ENCODE measurements around the gene SLC6A8.
"Not testable (repeated sequence)": the region's sequence is repeated elsewhere in the genome, so short reads cannot be mapped to it uniquely, and the experiment has no call there.

Gene SLC6A8

DNA sequence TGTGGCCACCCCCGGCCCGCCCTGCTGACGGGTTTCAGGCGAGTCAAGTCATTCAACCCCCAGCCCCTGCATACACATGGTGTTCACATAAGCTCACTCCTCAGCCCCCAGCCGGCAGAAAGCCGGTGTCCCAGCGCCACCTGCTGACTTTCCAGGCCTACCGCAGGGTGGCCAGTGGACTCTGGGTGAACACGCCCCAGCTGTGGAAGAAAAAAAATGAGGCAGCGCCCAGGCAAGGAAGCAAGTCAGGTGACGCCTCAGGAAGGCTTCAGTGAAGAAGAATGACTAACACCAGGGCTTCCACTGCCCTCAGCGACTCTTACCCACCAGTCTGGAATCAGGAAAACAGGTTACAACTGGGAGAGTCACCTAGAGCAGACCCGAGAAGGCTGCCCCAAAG lies 20.7 kb downstream of the SLC6A8 start:
- peak; percentile 24 for DNase-seq (ENCODE audit: low read depth)

DNA sequence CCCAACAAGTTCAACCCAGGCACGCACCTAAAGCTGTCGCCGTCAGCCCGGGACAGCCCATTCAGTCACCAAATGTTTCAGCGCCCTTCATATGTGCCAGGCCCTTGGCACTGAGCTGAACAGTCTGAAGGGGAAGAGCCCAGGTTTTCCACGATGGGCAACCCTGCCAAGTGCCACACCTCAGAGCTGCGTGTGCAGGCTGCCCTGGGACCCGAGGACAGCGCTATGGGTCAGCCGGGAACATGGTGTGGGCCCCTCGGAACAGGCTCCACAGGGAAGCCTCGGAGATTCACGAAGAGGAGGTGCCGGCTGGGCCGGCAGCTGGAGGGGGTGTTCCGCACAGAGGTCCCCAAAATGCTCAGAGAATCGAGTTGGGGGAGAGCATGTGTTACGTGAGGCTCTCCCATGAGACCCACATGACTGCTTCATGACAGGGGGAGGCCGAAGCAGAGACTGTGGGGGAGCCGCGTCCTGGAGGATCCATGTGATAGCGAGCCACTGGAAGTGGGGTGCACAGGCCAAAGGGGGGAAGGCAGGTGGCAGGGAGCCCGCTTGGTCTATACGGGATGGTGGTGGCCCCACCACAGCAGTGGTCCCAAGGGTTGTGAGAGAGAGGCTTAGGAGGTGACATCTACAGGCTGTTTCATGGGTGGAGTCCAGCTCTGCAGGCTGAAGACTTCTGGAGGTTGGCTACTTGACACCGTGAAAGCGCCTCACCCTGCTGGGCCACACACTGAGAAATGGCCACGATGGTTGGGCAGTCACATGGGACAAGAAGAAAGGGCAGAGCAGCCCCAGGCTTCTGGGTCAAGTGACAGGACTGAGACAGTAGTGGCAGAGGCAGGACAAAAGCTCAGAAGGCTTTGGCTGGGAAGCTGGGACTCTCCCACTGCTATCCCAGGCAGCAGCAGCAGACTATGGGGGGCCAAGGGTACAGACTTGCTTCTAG lies 22.3 kb downstream of the SLC6A8 start:
- no peak for DNase-seq (ENCODE audit: low read depth)

DNA sequence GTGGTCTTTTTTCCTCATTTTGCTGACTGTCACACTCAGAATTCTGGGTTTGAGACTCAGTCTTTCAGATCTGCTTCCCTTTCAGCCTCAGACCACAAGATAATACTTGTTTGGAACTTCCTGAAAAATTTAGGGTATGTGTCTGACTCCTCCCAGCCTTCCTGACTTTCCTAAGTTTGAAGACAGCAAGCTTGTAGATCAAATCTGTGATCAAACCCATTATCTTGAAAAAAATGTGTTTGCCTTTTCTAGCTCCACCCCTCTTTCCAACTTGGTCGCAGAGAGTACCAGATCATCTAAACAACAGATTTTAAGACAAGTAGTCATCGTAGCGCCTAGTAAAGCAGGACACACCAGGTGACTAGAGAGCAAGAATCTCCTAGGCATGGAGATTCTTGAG lies 26.5 kb downstream of the SLC6A8 start:
- no peak for DNase-seq (ENCODE audit: low read depth)

DNA sequence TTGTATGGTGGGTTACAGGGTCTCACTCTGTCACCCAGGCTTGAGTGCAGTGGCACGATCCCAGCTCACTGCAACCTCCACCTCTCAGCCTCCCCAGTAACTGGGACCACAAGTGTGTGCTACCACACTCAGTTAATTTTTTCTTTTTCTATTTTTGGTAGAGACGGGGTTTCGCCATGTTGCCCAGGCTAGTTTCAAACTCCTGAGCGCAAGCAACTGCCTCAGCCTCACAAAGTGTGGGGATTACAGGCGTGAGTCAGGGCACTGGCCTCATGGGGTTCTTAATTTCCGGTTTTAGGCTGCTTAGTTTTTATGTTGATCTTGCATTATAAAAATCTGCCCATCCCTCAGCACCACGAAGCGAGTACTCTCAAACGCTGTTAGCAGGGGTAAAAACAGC lies 29.7 kb downstream of the SLC6A8 start:
- no peak for DNase-seq (ENCODE audit: low read depth)

DNA sequence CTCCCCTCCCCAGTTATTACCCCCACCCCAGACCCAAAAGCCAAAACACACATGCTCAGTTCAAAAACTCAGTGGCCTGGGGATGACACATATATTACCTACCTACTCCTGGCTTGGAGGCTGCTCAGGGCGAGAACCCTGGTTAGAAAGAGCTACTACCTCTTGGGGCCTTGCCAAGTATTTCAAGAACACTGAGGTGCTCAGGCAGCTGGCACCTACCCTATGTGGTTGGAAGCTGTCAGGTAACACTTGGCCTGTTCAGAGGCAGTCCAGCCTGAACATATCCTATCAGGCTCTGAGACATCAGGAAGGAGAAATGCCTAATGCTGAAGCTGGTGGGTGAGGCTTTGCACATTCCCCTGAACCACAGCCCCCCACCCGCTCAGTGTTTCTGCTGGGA lies 31.5 kb downstream of the SLC6A8 start:
- no peak for DNase-seq (ENCODE audit: low read depth)

DNA sequence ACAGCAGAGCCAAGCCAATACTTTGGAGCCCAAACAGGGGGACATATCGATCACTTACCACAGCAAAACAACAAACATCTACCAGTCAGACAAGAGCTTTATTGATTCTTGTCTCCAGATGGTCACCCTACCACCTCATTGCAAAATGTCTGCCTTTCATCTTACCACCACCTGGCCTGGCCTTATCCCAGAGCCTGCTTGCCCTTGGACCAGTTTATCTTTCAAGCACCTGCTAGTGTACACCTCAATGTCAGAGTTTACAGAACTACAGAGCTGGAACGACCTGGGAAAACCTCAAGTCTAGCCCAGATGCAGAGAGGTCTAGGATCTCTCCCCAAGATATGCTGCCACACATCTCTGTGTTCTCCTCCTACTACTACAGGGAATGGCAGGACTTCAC lies 32.0 kb downstream of the SLC6A8 start:
- no peak for DNase-seq (ENCODE audit: low read depth)

DNA sequence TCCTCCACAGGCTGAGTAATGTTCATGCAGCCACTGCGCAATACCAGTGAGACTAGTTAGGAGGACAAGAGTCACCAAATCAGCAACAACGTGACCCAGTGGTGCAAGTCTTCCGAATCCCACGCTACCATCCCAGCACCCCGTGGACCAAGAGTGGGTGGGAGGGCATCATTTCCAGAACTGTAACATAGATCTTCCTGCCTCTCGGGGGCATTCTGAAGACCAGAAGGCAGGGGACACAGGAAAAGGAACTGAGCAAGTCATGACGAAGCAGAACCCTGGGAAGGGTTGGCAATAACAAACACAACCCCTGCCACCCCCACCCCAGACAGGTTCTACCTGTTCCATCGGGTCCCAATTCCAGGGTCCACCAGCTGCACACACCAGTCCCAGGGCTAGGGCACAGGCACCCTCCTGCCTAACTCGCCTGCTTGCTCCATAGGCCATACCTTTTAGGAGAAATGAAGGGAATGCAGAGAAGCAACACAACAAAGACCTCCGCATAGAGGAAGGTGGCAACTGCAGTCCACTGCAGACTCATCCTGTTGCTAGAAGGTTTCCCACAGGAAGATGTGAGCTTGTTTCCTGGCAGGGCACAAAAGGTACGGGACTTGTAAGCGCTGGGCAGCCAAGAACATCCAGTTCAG lies 35.1 kb downstream of the SLC6A8 start:
- no peak for DNase-seq (ENCODE audit: low read depth)

DNA sequence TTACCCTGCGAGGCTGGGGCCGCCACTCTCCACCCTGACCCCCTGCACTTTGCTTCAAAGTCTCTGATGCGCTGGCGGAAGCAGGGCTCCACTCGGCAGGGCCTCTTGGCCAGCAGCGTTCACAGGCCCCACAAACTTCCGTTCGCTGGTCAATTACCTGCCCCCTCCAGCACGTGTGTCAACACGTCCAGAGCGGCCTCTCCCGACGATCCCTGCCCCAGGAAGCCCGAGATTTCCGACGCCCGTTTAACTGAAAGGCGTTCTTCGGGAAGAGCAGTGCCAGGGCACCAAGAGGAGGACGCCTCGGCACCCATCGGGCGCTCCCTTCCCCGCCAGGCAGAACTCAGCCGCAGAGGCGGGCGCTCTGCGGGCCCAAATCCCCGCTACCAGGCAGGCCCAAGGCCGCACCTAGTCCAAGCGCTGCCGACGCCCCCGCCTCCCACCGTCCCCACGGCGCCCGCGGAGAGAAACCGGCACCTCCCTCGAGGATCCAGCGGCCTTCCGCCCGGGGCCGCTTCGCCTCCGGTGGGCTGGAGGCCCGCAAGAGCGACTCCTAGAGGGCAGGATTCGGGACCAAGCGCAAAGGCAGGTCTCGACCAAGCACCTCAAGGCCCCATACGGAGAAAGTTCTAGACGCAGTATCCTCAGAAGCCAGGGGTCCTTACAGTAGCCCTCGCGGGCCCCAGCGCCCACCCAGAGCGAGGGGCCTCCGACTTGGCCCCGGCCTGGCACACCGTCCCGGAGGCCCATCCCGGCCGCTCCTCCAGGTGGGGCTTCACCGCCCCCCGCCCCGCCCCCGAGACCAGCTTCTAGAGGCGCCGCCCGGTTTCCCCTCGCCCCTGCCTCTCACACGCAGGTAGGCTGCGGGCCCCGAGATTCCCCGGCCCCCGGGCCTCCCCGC lies 35.9 kb downstream of the SLC6A8 start:
- peak; percentile 42 for DNase-seq (ENCODE audit: low read depth)

DNA sequence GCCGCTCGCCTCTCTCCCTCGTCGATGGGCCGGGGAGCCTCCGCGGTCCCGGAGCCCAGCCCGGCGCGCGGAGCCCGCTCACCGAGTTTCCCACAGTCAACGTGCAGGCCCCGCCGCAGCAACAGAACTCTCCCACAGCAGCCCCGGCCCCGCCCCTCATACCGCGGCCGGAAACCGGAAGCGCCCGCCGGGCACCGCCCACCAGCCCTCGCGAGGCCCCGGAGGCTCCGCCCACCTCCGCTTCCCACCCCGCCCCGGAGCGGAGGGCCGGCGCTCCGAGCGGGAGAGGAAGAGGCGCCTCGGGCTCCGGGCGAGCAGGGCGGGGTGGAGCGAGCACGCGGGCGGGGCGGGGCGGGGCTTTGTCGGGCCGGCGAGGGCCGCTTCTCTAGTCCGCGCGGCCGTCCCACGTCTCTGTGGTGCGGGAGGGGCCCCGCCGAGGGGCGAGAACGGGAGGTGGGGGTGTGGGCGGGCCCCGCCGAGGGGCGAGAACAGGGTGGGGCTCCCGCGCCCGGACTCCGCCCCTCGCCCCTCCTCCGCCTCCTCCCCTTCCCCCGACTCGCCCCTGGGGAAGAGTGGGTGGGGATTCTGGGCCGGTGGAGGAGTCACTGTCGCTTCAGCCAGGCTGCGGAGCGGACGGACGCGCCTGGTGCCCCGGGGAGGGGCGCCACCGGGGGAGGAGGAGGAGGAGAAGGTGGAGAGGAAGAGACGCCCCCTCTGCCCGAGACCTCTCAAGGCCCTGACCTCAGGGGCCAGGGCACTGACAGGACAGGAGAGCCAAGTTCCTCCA lies 36.7 kb downstream of the SLC6A8 start, which contains the start of the genes ABCD1 and BCAP31:
ABCD1 (plus strand) TSS at position 605 of the 787 bp plus-strand sequence. CDS start 411 bp downstream, outside the sequence.
BCAP31 (minus strand) TSS at position 136 of the 787 bp plus-strand sequence. CDS start 1,143 bp downstream, outside the sequence.
- DNase-seq (ENCODE audit: low read depth) = peak; percentile 84

DNA sequence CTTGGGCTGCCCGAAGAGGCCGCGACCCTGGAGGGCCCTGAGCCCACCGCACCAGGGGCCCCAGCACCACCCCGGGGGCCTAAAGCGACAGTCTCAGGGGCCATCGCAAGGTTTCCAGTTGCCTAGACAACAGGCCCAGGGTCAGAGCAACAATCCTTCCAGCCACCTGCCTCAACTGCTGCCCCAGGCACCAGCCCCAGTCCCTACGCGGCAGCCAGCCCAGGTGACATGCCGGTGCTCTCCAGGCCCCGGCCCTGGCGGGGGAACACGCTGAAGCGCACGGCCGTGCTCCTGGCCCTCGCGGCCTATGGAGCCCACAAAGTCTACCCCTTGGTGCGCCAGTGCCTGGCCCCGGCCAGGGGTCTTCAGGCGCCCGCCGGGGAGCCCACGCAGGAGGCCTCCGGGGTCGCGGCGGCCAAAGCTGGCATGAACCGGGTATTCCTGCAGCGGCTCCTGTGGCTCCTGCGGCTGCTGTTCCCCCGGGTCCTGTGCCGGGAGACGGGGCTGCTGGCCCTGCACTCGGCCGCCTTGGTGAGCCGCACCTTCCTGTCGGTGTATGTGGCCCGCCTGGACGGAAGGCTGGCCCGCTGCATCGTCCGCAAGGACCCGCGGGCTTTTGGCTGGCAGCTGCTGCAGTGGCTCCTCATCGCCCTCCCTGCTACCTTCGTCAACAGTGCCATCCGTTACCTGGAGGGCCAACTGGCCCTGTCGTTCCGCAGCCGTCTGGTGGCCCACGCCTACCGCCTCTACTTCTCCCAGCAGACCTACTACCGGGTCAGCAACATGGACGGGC lies 37.5 kb downstream of the SLC6A8 start:
- DNase-seq (ENCODE audit: low read depth) = no peak

DNA sequence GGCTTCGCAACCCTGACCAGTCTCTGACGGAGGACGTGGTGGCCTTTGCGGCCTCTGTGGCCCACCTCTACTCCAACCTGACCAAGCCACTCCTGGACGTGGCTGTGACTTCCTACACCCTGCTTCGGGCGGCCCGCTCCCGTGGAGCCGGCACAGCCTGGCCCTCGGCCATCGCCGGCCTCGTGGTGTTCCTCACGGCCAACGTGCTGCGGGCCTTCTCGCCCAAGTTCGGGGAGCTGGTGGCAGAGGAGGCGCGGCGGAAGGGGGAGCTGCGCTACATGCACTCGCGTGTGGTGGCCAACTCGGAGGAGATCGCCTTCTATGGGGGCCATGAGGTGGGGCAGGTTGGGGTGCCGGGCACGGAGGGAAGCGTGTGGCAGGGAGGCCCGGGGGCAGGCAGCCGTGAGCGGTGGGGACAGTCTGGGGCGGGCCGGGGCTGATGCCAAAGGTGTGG lies 38.1 kb downstream of the SLC6A8 start:
- DNase-seq (ENCODE audit: low read depth) = no peak

DNA sequence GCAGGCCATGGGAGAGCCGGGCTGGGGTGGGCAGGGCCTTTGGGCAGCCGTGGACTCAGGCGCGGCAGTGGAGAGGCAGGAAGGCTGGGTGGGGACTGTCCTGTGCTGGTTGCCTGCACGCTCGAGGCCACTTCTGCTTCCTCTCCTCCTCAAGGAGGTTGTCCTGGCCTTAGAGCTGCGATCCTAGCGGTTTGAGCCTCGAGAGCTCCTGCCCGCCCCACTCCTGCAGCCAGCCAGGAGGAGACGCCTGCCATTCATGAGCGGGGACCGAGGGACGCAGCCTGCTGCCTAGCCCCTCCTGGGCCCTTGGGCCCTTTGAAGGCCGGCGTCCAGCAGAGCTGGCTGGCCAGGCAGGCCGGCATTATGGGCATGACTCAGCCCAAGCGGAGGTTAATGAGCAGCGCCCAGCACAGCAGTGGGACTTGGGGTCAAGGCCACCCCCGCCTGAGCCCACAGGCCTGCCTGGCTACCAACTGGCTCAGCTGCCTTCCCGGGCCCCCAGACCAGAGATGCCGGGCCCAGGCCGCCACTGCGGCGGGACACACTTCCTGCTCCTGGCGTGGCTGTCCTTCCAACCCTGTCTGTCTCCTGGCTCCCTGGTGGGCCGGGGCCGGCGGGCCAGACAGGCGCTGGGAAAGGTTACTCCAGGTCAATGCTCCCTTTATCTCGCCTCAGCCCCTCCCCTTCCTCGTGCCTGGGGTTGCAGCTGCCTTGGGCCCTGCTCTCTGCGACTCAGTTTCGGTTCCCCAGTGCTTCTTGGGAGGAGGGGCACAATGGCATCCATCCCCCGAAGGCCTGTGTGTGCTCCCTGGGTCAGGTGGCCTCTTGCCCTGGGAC lies 38.8 kb downstream of the SLC6A8 start:
- DNase-seq (ENCODE audit: low read depth) = no peak

DNA sequence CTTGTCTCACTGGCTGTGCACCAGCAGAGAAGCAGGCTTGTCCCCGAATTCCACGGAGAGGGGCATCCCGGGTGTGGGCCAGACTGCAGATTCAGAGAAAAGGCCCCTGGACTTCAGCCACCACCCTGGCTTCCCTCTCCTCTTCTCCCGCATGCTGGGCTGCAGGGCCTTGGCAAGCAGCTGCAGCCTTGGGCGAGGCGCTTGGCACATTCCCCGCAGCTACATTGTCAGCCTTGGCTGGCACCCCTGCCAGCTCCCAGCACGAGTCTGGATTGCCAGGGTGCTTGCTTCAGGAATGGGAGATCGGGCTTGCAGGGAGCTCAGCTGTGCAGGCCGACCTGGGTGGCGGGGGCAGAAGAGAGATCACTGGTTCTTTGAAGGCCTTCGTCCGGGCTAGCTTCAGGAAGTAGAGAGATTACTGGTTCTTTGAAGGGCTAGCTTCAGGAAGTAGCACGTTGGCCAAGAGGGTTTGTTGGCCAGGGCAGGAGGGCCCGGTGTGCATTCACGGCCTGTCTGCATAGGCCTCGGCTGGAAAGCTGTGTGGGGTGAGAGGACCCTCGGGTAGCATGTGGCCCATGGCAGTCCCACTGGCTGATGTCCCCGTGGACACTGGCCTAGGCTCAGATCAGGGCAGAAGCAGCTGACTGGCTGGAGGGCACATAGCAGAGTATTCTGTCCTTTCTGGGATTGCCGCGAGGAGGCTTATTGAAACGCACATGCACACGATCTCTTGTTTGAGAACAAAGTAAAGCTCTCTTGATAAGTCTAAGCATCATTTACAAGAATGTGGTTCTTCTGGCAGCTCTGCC lies 39.6 kb downstream of the SLC6A8 start:
- DNase-seq (ENCODE audit: low read depth) = no peak

DNA sequence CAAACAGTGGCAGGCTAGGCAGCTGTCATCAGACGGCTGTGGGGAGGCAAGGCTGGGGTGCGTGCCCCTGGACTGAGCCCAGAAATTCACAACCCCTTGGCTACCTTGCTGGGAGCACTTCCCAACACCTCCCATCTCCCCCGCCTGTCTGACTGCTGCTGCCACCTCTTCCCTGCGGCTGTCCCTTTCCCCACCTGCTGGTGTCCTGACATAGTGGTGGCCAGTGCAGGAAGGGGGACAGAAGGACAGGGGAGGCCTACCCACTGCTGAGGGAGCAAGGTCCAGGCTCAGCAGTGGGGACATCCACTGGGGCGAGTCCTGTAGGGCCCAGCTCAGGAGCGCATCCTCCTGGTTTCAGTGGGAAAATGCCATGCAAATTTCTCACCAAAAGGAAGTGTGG lies 40.4 kb downstream of the SLC6A8 start:
- DNase-seq (ENCODE audit: low read depth) = no peak

DNA sequence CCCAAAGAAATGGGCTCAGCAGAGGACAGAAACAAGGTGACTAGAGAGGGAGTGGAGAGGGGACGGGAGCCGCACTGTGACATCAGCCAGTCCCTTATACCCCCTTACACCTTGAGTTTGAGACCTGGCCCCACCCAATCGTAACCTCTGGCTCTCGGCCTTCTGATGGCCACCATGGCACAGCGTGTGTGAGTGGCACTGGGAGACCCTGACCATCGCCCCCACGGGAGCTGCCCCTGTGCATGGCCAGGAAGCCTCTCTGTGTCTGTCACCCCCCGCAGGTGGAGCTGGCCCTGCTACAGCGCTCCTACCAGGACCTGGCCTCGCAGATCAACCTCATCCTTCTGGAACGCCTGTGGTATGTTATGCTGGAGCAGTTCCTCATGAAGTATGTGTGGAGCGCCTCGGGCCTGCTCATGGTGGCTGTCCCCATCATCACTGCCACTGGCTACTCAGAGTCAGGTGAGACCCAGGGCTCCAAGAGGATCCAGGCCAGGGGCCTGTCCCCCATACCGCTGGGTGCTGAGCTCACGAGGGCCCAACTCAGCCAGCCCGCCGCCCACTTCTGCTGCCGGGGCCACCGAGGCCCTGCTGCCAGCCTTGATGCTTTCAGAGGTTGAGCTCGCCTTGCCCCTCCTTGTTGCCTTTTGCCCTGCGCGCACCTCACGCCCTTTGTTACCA lies 41.4 kb downstream of the SLC6A8 start:
- DNase-seq (ENCODE audit: low read depth) = no peak

DNA sequence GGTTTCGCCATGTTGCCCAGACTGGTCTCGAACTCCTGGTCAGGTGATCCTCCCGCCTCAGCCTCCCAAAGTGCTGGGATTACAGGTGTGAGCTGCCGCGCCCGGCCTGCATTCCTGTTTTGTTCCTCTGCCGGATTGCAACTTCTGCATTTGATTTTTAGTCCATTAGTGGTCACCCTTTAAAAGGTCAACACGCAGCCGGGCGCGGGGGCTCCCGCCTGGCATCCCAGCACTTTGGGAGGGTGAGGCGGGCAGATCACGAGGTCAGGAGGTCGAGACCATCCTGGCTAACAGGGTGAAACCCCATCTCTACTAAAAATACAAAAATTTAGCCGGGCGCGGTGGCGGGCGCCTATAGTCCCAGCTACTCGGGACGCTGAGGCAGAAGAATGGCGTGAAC lies 42.4 kb downstream of the SLC6A8 start:
- not testable (repeated sequence) for DNase-seq (ENCODE audit: low read depth)

DNA sequence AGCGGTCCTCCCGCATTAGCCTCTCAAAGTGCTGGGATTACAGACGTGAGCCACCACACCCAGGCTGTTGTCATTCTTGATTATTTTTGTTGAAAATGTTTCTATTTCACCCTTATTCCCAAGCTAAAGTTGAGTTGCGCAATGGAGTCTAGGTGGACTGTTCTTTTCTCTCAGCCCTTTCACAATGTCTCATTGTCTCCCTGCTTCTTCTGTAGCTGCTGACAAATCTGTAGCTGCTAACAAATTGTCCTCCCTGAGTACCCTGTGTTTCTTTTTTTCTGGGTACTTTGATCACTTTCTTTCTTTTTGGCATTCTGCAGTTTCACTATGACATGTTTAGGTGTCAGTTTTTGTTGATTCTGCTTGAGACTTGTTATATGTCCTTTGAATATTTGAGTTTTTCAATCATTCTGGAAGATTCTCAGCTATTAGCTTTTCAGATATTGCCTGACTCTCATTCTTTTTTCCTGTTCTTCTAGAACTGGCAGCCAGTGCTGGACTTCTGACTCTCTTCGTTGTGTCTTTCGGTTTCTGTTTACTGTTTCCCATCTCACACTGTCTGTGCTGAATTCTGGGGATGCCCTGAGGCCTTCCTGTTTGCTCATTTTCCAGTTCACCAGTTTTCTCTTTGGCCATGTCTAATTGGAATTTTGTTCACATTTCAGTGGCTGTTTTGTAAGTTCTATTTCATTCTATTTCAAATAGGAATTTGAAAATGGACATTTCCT lies 43.6 kb downstream of the SLC6A8 start:
- no peak for DNase-seq (ENCODE audit: low read depth)

Data from stimulated activated CD4-positive, alpha-beta T cell treated with anti-CD3 and anti-CD28 coated beads, Interleukin-2, amount 100 ng/mL, for 4 hours (primary cell).